GM18505 (cell line): Measurements from ENCODE around the gene LY9.
"Not testable (repeated sequence)": the region's sequence is repeated elsewhere in the genome, so short reads cannot be mapped to it uniquely, and the experiment has no call there.

Experiments used
- ATAC-seq: cut with Tn5 transposase; IDR thresholded peaks from one replicate; pipeline ENCODE4 v1.9.1; 2021; ENCODE audit not compliant: unreplicated experiment
- POLR2A ChIP-seq: IDR thresholded peaks from 4 replicates; pipeline ENCODE4 v1.6.1; 2011; ENCODE audit warnings: borderline replicate concordance; ENCODE audit not compliant: insufficient read depth, insufficient read length; ENCODE audit errors: extremely low read depth

LY9 gene

GRCh38 chr1:160779626-160780397 is 16.2 kb upstream of the LY9 start:
- ATAC-seq = no peak
- no peak for TF ChIP-seq POLR2A

- no peak for ATAC-seq
Observed at GRCh38 chr1:160780398-160780755, 15.6 kb upstream of the LY9 start.

DNA sequence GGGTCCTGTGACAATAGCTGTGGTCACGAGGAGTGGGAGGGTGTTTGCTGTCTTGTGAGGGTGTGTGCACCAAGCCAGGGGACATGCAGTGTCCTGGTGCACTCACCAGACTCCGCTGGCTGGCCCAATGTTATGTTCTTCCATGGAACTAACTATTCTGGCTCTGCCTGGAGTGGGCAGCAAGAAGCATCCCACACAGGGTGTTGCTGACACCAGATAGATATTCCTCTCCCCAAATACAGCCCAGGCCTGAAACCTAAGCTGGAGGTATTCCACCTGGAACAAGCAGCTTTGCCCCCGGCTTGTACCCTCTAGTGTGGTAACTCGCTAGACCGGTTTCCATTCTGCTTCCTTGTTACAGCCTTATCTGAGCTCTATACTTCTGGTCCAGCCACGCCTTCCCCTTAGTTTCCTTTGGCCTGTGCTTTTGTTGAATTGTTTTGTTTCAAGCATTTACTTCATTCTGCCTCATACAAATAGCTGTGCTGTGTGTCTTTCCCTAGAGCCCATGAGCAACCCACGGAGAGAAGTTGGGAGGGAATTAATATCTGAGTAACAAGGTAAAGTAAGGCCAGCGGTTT is 14.7 kb upstream of the LY9 start:
- no peak for ATAC-seq
- no peak for TF ChIP-seq POLR2A

More at GRCh38 chr1:160780398-160780755, 15.6 kb upstream of the LY9 start:
- TF ChIP-seq POLR2A = no peak

DNA sequence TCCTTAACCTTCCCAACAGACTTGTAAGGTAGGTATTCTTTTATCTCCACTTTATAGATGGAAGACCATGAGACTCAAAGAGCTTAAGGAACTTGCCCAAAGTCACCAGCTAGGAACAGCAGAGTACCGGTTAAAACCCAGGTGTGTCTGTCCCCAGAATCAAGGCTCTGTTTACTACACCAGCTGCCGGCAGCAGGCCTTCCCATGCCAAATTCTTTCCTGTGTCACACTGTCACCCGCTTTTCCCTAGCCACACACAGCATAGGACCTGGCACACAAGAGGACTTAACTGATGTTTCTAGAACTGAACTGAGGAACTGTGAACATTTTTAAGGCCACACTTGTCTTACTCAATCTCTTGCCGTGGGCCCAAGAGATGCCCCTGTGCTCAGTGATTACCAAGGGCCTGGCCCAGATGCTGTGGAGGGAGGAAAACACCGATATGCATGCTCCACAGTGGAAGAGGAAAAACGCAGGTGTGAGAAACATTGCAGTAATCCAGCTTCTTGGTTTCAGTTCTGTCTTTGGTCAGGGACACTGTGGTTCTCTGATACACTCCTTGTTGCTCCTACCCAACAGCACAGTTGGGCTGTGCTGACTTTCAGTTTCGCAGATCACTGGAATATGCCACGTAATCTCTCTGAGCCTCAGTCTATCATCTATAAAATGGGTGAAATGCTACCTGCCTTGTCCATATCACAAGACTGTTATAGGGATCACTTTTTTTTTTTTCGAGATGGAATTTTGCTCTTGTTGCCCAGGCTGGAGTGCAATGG is 13.9 kb upstream of the LY9 start:
- no peak for TF ChIP-seq POLR2A
- peak; percentile 74 for ATAC-seq

DNA sequence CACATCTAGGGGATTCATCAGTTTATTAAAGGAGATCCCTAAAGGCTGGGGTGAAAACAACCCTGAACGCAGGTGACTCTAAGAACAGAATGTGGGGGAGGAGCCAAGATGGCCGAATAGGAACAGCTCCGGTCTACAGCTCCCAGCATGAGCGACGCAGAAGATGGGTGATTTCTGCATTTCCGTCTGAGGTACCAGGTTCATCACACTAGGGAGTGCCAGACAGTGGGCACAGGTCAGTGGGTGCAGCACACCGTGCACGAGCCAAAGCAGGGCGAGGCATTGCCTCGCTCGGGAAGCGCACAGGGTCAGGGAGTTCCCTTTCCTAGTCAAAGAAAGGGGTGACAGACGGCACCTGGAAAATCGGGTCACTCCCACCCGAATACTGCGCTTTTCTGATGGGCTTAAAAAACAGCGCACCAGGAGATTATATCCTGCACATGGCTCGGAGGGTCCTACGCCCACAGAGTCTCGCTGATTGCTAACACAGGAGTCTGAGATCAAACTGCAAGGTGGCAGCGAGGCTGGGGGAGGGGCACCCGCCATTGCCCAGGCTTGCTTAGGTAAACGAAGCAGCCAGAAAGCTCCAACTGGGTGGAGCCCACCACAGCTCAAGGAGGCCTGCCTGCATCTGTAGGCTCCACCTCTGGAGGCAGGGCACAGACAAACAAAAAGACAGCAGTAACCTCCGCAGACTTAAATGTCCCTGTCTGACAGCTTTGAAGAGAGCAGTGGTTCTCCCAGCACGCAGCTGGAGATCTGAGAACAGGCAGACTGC is 12.8 kb upstream of the LY9 start:
- ATAC-seq = not testable (repeated sequence)

DNA sequence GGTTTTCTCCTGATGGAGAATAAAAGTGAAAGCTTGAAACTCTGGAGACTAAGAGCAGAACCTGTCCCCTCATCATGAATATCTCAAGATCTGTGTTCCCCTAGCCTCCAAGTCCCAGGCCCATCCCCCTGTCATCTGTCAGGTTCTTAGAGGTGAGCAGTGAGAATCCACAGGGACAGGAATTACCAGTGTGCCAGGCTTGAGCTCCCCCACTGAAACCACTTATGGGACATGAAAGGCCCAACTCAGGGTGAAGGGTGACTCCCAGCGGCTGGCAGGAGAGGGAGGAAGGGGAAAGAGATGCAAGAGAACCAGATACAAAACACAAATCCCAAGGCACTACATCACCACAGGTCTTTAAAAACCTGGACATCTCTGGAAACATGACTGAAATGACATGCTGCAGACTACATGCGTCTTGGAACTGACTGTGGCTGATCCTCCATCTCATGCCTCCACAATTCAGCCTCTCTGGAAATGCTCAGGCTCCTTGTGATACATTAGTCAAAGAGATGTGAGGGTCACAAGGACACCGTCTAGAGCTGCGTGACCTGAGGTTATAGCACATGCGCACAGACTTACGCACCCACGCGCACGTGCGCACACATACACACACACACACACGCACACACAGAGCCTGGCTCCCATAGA is 6.8 kb upstream of the LY9 start:
- ATAC-seq = peak; percentile 21
- peak; percentile 14 for TF ChIP-seq POLR2A

GRCh38 chr1:160789702-160790611 is 6.0 kb upstream of the LY9 start:
- peak; percentile 77 for ATAC-seq
- no peak for TF ChIP-seq POLR2A

- ATAC-seq = no peak
- no peak for TF ChIP-seq POLR2A
Observed at GRCh38 chr1:160794376-160794775, 1.6 kb upstream of the LY9 start.

DNA sequence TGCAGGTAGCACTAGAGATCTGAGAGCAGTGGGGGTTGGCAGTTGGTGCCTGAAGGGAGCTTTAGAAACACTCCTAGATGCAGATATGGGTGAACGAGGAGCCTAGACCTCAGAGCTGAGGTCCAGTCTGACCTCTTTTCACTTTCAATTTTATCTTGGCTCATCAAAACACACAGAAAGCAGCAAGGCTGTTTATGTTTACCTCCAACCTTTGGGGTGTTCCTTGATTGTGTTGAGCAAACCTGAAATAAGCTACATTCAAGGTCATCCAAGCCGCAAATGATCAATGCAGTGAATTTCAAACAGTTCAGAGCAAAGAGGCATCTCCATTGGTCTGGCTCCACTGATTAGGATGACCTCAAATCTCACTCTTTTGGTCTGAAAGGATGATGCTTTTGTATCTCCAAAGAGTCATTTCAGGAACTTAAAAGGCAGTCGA is 1.3 kb downstream of the LY9 start:
- no peak for ATAC-seq
- peak; percentile 5 for TF ChIP-seq POLR2A

GRCh38 chr1:160797861-160798273 is 1.9 kb downstream of the LY9 start:
- no peak for ATAC-seq
- TF ChIP-seq POLR2A = no peak

DNA sequence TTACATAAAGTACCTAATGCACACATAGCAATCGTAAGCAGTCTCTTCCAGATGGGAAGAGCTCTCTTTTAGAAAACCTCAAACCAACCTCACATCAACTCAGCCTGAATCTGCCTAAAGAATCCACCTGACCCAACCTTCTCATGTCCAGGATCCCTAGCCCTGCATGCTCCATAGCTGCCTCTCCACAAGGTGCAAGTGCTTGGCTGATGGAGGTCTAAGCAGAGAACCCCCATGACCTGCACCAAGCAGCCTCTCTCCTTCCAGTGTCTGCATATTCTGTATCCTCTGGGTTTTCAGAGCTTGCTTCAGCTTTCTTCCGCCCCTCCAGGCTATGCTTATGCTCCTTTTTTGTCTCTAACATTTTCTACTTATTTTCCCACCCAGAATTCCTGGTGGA is 2.5 kb downstream of the LY9 start:
- no peak for TF ChIP-seq POLR2A

DNA sequence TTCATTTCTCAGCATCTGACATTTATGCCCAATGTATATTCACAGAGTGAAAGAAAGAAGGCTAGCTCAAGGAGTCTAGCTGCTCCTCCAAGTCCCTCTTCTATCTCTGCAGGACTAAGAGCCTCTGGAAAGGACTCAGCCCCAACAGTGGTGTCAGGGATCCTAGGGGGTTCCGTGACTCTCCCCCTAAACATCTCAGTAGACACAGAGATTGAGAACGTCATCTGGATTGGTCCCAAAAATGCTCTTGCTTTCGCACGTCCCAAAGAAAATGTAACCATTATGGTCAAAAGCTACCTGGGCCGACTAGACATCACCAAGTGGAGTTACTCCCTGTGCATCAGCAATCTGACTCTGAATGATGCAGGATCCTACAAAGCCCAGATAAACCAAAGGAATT is 3.7 kb downstream of the LY9 start:
- no peak for TF ChIP-seq POLR2A

More for the DNA sequence above, 2.5 kb downstream of the LY9 start:
- ATAC-seq = no peak

More for the DNA sequence above, 3.7 kb downstream of the LY9 start:
- ATAC-seq = no peak
